Right lobe of liver (tissue), 4 donors: ENCODE data around the gene DMRT1.

Source experiments
- CTCF ChIP-seq, 4 donors: fragments of 200-600 bp in 3 of 4; fragments of 450-650 bp in 1 of 4; IDR thresholded peaks; one replicate each; pipeline versions ENCODE4 v1.5.1 to v1.8.0; 2016 to 2022; ENCODE audit warnings: antibody characterized with exemption in 4 of 4, mild to moderate bottlenecking in 2 of 4
- POLR2A ChIP-seq: fragments of 450-650 bp; IDR thresholded peaks from one replicate; pipeline ENCODE4 v1.6.1; 2017; ENCODE audit warnings: antibody characterized with exemption, mild to moderate bottlenecking
- donor health status: DM: no; HTN: no; CAD: no.
- donor health status: DM: no; HTN: no; CAD: no.
- donor health status: DM: no; HTN: yes; CAD: no.

GRCh38 chr9:801399-802071 is 40.0 kb upstream of the DMRT1 start:
- TF ChIP-seq CTCF (IDR thresholded peaks at IDR 0.05) (no peak), POLR2A (no peak)
